HG03060 (cell line): ENCODE results near the gene RORC.
"Not testable (repeated sequence)": the region's sequence is repeated elsewhere in the genome, so short reads cannot be mapped to it uniquely, and the experiment has no call there.

Source experiments
- ATAC-seq: cut with Tn5 transposase; IDR thresholded peaks from one replicate; pipeline ENCODE4 v1.9.1; 2021; ENCODE audit warnings: low read depth, moderate number of reproducible peaks; ENCODE audit not compliant: unreplicated experiment

The RORC gene

DNA sequence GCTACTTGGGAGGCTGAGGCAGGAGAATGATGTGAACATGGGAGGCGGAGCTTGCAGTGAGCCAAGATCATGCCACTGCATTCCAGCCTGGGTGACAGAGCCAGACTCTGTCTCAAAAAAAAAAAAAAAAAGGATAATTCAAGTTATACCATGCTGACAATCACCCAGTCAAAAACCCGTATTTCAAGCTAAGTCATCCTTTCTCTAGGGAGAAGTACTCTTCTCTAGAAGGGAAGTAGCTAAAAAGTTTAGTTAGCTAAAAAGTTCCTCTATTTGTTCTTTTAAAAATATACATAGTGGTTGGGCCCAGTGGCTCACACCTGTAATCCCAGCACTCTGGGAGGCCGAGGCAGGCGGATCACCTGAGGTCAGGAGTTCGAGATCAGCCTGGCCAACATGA lies 50.9 kb downstream of the RORC start:
- ATAC-seq = not testable (repeated sequence)

DNA sequence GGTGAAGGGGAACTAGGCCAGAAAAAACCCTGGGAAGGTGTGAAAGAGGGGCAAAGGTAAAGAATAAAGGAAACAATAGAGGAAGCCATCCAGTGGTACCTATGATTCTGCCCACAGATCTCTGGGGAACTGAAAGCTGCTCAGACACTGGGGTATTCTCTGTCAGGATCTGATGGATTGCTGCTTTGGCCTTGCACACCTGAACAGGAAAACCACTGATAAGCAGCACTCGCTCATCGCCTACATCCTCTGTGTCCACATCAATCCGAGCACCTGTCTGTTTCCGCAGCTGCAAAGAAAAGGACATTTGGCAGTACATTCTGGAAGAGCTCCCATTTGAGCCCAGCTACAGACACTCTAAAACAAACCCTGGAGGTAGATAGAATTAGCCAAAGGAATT lies 51.8 kb downstream of the RORC start:
- ATAC-seq = no peak

DNA sequence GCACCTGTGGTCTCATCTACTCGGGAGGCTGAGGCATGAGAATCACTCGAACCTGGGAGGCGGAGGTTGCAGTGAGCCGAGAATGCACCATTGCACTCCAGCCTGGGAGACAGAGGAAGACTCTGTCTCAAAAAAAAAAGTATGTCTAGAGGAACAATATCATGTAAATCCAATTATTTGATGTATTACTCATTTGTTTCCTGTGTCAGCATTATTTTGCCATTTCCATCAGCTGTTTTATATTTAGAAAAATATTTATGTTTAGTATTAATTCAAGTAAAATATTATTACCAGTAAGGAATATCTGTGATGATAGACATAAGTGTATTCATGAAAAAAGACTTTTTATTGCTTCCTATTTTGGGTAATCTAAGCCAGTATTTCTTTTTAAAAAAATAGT lies 54.3 kb downstream of the RORC start:
- no peak for ATAC-seq

DNA sequence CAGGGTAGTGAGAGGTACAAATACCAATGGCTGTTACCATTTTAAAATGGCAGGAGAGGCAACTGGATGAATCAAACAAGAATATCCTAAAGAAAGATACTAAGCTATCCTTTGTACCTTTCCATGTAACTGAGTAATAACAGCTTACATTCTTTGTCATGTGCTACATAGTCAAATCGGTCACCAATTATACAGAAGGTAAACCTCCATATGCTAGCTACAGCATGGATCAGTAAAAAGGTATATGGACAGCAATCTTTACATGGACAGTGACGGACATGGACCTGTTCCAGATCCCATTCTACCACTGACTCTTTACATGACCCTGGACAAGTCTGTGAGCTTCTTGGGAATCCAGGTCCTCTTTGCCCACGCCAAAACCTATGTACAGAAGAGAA lies 54.9 kb downstream of the RORC start:
- ATAC-seq = no peak

DNA sequence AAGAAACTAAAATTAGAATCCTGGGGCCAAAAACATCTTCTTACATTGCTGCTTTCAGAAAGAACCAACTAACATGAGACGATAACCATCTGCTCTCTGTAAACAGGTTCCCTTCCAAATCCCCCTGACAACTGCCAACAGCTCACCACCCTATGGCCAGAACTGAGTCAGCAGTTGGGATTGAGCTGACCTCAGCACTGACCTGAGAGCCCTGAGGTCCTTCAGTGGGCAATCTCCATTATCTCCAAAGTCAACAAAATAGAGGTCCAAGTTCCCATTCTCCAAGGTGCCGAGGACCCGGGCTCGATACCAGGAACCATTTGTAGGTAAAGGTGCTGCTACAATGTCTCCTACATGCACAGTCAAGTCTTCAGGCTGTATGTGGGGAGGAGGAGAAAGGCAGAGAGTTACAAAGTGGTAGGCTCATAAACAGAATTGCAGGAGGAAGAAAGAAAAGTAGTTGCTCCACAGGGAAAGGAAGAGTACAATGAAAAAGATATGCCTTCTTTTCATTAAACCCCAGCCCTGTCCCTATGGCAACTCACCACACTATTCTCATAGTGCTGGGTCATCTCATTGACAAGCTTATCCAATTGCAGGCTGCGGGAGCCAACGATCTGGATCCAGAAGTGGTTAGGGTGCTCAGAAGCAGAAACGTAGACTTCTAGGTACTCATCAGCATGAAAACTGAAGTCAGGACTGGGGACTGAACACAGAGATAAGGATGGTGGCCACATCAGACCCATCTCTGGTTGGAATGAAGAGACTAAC lies 55.5 kb downstream of the RORC start:
- no peak for ATAC-seq

DNA sequence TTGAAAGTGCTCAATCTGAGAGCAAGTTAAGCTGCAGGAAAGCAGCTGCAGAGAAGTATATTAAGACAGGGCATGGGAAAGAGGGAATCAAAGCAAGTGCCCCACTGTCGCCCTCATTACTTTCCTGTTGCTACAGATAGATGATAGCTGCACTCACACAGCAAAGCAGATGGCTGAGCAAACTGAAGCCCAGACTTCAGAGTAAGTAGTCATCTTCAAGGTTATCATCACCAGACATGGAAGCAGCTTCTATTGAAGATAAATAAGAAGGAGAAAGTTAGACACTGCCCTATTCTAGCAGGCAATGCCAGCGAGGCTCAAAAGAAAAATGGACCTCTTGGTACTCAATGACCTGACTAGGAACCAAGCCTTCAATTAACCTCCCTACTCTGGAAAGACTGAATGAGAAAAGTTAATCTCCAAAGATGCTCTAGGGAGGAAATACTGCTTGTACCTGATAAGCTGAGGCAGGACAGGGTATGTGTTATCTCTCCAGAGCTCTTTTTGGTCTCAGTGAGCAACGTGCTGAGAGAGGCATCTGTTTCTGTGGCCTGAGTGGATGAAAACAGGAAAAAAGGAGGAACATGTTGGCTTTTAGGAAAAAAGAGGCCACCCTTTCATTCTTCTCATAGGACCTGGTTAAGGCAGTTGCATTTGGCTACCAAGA lies 57.2 kb downstream of the RORC start:
- no peak for ATAC-seq

DNA sequence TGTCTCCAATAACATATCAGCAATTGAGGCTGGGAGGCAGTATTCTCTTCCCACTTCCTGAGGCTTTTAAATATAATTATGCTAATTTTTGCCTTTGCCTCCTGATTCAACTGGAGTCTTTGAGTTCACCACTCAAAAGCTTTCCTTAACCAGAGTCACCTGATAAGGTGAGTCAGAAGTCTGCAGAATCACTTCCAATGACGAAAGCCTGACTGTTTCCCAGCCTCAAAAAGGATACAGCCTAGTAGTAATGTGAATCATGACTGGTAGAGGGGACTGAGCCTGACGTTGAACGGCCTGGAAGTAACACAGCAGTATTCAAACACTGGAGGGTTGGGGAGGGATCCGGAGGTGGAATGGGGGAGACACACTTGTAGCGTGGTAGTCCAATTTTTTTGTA lies 57.9 kb downstream of the RORC start:
- no peak for ATAC-seq

DNA sequence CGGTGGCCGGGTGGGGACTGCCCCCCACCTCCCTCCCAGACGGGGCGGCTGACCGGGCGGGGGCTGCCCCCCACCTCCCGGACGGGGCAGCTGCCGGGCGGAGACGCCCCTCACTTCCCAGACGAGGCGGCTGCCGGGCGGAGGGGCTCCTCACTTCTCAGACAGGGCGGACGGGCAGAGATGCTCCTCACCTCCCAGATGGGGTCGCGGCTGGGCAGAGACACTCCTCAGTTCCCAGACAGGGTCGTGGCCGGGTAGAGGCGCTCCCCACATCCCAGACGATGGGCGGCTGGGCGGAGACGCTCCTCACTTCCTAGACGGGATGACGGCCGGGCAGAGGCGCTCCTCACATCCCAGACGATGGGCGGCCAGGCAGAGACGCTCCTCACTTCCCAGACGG lies 62.3 kb downstream of the RORC start:
- not testable (repeated sequence) for ATAC-seq

DNA sequence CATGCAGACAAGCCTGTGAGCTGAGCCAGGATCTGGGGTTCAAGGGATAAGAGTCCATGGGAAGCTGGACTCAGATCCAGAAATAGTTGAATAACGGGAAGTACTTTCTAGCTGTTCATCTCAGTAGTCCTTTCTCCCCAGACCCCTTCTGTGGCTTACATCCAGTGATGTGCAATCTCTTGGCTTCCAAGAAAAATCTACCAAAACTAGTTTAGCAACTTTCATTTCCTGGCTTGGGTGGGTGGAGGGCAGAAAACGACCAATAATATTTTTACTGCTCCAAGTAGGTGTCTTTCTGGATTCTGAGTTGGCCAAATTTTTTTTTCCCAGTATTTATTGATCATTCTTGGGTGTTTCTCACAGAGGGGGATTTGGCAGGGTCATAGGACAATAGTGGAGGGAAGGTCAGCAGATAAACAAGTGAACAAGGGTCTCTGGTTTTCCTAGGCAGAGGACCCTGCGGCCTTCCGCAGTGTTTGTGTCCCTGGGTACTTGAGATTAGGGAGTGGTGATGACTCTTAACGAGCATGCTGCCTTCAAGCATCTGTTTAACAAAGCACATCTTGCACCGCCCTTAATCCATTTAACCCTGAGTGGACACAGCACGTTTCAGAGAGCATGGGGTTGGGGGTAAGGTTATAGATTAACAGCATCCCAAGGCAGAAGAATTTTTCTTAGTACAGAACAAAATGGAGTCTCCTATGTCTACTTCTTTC lies 63.1 kb downstream of the RORC start:
- ATAC-seq = not testable (repeated sequence)

DNA sequence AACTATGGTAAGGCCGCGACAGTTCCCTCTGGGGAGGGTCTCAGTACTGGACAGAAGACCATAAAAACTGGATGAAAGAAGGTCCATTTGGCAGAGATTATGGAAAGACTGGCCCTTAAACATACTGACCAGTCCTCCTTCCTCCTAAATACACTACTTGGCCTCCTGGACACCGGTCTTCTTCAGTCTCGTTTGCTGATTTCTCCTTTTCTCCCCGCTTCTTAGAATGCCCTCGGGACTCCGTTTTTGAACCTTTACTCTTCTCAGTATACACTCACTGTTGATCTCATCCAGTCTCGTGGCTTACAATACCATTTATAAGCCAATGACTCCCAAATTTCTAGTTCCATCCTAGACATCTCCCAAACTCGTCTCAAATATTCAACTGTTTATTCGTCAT lies 67.6 kb downstream of the RORC start:
- ATAC-seq = no peak

DNA sequence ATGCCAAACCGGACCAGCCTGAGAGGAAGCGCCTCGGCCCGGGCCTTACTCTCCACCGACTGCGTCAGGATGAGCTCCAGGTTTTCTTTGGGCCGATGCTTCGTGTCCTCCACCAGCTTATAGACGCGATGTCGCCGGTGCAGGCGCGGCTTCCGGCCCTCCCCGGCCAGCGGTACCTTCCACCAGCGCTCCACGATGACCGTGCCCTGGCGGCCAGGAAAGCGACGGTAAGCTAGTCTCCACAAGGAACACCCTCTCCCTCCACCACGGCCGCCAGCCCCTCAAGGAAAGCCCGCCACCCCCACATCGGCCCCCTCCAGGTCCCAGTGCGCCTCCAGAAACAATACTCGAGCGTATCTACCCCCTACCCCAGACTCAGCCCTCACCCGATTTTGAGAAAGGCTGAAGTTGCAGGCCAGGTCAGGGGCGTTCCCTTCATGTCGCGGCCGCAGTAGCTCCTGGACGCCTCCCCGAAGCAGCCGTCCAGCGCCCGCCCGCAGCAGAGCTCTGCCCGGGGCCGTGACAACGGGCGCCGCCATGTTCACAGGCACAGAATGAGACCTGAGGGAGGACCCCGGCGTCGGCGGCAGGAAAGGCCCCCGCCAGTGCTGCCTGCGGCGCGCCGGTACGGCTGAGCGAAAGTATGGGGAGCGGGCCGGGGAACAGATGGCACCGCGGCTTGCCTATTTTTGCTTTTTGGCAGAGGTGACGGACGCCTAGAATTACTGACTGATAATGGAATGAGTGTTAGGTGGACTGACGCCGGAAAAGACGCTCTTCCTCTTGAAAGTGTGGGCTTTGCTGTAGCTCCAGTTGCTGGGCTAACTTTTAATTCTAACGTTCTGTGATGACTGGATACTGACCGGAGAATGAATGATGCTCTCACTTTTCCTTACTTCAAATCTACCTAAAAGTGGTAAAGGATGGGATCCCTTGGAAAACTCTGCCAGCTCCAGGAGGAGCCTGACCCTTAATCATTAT lies 68.4 kb downstream of the RORC start, which contains the start of gene MRPL9:
MRPL9 (minus strand) TSS at position 556 of the 981 bp plus-strand sequence; CDS start at position 539, 17 bp downstream.
- ATAC-seq = no peak

DNA sequence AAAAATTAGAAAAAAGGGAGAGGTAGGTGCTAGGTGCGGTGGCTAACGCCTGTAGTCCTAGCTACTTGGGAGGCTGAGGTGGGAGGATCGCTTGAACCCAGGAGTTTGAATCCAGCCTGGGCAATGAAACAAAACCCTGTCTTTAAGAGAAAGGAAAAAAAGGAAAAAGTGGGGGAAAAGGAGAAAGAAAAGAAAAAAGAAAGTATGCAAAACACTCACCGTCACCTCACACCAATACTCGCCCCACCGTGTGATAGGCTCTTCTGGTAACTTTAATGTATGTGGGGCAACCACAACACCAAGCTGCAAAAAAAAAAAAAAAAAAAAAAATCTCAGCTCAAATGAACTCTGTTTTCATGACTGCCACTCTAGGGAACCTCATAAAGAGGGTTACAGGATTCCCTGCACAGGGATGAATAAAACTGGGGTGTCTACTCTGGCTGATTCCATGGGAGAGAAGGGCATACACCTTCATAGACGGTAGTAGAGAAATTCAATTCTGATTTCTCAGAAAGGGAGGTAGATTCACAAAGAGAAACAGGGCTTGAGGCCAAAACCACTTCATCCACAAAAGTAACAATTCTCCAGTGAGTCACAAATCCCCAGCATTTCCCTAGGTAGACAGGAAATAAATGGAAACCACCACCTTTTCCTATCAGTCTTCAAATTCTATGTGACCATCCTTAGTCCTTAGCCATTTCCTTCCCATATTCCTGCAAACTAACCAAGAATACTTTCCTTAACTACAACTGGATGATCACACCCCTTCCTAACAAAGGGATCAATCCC lies 70.8 kb downstream of the RORC start:
- no peak for ATAC-seq

DNA sequence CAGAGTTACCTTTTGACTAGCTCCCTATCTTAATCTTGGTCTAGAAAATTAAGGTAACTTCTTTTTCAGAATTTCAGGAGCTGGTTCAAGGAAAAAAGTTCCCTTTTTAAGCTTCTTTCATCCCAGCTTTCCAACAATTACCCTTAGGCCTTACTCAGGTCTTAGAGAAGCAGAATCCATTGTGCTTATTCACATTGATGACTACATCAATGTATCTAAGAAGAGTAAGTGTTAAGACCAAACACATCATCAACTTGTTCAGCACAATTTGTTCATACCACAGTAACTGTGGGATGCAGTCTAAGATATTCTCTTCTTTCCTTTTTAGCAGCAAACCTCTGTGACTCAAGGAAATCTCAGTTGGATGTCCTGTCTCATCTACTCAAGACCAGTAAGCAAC lies 72.4 kb downstream of the RORC start:
- ATAC-seq = no peak

DNA sequence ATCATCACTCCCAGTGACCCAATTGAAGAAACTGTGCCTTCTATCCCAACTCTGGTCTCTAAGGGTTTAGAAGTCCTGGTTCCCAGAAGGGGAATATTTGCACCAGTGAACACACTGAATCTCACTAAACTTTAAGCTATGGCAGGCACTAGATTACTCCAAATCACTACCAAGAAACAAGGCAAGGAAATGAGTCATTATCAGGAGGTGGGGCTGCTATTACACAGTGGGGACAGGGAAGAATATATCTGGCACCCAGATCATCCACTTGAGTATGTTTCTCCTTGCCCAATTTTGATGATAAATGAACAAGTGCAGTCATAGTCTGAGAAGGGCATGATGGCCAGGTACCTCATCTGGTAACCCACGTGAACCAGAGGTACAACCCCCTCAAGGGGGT lies 75.3 kb downstream of the RORC start:
- ATAC-seq = no peak
